GM19193 (cell line): ENCODE measurements around the gene SH3GL2.

Experiments used
- POLR2A ChIP-seq: IDR thresholded peaks from 4 replicates; pipeline ENCODE4 v1.6.1; 2011; ENCODE audit not compliant: insufficient read depth, insufficient read length; ENCODE audit errors: extremely low read depth

SH3GL2 gene

DNA sequence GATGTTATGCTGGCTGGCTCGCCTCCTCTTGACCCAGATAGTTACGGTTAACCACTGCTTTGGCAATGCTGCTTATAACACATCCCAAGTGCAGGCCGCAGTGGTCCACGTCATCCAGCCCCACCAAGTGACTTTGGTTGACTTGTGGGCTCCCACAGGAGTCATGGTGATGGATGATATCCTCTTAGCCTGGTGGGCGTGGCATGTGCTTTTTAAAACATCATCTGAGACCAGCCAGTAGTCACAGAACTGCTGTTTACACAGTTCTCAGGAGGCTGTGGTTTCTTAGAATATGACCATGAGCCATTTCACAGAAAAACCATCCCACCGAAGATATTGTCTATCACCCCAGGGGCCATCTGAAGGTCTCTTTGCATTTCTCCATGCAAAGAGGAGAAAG lies 216.9 kb downstream of the SH3GL2 start:
- no peak for TF ChIP-seq POLR2A

DNA sequence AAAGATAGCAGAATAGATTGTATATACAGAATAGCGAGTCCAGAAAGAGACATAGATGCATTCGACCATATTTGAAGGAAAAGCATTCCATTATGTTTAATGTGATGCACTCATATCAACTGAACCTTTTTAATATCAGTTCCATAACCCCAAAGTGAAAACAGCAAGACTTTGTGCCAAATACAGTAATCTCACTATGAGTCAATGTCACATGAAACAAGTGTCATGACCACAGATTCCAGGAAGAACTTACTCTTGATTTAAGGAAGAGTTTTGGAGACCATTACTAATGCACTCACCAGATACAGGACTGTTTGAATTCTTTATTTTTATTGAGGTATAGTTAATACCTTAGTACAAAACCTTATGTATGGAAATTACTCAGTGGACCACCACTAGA lies 220.5 kb downstream of the SH3GL2 start:
- TF ChIP-seq POLR2A, result no peak

- TF ChIP-seq POLR2A, result no peak
Measured at GRCh38 chr9:17800418-17800817, 221.6 kb downstream of the SH3GL2 start.

- no peak for TF ChIP-seq POLR2A
Measured at GRCh38 chr9:17802249-17802857, 223.5 kb downstream of the SH3GL2 start.

GRCh38 chr9:17807613-17808282 lies 228.9 kb downstream of the SH3GL2 start:
- no peak for TF ChIP-seq POLR2A

DNA sequence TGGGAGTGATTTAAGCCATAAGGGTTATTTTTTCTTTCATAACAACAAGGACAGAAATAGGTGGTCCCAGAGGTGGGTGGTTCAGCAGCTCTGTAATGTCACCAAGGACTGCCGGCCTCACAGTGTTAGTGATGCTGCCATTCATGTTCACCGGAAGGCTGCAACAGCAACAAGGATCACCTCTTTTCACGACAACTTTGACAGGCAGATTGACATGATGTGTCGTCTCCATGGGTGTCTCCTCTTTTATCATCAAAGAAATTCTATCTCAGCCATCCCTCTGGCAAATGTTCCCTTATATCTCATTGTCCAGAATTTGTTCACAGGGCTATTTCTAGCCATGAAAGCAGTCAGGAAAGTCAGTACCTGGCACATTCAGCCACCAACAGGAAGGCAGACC lies 231.5 kb downstream of the SH3GL2 start:
- no peak for TF ChIP-seq POLR2A

- no peak for TF ChIP-seq POLR2A
Measured at GRCh38 chr9:17810728-17811571, 232.1 kb downstream of the SH3GL2 start.

GRCh38 chr9:17813798-17814197 lies 234.9 kb downstream of the SH3GL2 start:
- no peak for TF ChIP-seq POLR2A

DNA sequence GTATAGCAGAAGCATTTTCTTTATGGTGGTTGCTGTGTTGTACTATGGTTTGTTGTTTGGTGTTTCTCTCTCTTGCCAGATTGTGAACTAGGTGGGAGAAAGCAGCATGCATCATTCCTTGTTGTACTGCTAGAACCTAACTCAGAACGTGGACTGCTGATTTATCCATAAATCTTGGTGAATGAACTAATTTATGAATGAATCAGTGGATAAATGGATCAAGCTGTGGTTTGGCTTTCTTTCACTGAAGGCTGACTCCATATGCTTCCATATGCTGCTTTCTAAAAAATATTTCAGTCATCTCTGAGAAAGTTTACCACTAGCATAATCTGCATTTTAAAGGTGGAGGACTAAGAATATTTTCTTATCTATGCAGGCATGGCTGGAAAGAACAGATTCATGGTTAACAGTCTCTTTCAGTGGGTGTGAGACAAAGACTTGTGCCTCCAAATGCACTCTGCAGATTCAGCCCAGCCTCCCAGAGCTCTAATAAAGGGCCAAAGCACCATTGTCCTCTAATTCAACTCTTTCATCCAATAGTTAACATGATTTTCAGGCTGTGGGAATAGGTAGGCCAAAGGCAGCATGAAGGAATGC lies 237.7 kb downstream of the SH3GL2 start:
- TF ChIP-seq POLR2A, result no peak

GRCh38 chr9:17824191-17824590 lies 245.3 kb downstream of the SH3GL2 start:
- no peak for TF ChIP-seq POLR2A

- TF ChIP-seq POLR2A, result no peak
Measured at GRCh38 chr9:17824616-17825264, 245.9 kb downstream of the SH3GL2 start.

GRCh38 chr9:17825265-17825659 lies 246.4 kb downstream of the SH3GL2 start:
- no peak for TF ChIP-seq POLR2A

DNA sequence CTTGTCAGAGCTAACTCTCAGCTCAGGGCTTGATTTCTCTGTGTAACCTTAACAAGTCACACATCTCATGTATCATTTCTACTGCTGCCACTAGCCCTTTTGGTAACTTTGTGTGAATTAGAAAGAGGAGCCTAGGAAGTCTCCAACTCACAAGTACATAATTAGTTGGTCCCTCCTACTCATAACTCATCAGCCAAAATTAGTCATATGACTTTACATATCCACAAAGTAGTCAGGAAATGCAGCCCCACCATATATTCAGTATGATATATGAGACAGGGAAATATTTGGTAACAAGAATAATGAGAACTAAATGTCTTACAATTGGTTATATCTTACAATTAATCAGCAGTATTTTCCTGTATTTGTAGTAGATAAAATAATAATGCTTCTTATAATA lies 250.2 kb downstream of the SH3GL2 start:
- TF ChIP-seq POLR2A, result no peak

DNA sequence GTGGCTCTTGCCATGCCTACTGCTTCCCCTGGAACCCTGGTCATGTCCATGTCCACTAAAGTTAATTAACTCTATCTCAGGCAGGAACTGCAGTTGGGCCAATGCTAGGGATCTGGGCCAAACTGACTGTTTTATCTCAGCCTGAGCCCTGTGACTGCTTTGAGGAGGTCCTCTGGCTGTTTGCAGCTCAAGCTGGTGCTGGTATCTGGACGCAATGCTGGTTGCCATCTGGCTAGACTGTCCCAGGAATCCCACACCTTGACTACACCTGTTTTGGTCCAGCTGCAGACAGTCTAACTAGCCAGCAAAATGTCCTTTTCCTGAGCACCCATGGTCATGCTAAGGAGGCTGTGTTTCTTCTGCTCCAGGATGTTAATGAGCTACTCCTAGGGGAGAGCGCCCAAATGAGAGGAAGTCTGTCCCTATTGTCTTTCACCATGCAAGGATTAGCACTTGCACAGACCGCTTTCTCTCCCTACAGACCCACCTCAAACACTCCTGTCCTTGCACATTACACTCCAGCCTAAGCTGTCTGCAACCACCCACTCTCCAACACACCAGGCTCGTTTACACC lies 251.0 kb downstream of the SH3GL2 start:
- no peak for TF ChIP-seq POLR2A
